ENCODE results near the gene RANBP1.

DNA sequence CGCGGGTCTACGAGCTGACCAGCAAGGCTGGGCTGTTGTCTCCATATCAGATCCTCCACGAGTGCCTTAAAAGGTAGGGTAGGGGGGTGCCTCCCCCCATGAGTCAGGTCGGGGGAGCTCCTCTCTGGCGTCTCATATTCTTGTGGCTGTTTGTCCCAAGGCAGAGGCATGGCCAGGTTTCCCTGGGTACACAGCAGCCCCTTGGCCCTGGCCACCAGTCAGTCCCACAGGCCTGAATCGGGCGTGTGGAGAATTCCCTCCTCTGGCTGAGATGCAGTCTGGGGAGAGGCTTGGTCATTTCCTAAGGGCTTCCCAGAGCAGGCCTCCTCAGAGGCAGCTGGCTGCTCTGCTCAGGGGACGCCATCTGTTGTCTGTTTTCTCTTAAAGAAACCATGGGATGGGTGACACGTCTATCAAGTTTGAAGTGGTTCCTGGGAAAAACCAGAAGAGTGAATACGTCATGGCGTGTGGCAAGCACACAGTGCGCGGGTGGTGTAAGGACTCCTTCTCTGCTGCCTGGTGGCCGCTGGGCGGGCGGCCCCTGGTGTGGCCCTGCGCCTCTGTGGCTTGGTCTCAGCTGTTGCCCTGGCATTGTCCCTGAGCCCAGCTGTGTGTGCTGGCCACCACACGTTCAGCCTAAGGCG, 9.6 kb upstream of the RANBP1 start:
- TF ChIP-seq, protein P1, sequence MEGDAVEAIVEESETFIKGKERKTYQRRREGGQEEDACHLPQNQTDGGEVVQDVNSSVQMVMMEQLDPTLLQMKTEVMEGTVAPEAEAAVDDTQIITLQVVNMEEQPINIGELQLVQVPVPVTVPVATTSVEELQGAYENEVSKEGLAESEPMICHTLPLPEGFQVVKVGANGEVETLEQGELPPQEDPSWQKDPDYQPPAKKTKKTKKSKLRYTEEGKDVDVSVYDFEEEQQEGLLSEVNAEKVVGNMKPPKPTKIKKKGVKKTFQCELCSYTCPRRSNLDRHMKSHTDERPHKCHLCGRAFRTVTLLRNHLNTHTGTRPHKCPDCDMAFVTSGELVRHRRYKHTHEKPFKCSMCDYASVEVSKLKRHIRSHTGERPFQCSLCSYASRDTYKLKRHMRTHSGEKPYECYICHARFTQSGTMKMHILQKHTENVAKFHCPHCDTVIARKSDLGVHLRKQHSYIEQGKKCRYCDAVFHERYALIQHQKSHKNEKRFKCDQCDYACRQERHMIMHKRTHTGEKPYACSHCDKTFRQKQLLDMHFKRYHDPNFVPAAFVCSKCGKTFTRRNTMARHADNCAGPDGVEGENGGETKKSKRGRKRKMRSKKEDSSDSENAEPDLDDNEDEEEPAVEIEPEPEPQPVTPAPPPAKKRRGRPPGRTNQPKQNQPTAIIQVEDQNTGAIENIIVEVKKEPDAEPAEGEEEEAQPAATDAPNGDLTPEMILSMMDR (IDR thresholded peaks at IDR 0.05; ENCODE audit: borderline replicate concordance, extremely low read depth, low read length, poor library complexity, severe bottlenecking) = no peak
- TF ChIP-seq EZH2 (IDR thresholded peaks at IDR 0.05; ENCODE audit: borderline replicate concordance, low read depth, low read length, severe bottlenecking) = no peak
